Nephron progenitor cell (in vitro differentiated cells): ENCODE measurements around the gene STAT5B.

Source experiments
- DNase-seq: peaks from one replicate; pipeline ENCODE4 v3.0.0; 2021
- H3K27ac Mint-ChIP-seq: 2 replicates; pipeline ENCODE4 v1.8.0; 2021; ENCODE audit warnings: mild to moderate bottlenecking, moderate library complexity, mixed read lengths
- H3K27me3 Mint-ChIP-seq: 2 replicates; pipeline ENCODE4 v1.8.0; 2021; ENCODE audit warnings: mild to moderate bottlenecking, low read depth, mixed read lengths; ENCODE audit not compliant: poor library complexity
- H3K36me3 Mint-ChIP-seq: 2 replicates; pipeline ENCODE4 v1.8.0; 2021; ENCODE audit warnings: low read depth, mixed read lengths
- H3K4me1 Mint-ChIP-seq: 2 replicates; pipeline ENCODE4 v1.8.0; 2021; ENCODE audit warnings: mixed read lengths
- H3K4me3 Mint-ChIP-seq: 2 replicates; pipeline ENCODE4 v1.8.0; 2021; ENCODE audit warnings: mild to moderate bottlenecking, moderate library complexity, mixed read lengths
- H3K9me3 Mint-ChIP-seq: 2 replicates; pipeline ENCODE4 v1.8.0; 2021; ENCODE audit warnings: mild to moderate bottlenecking, moderate library complexity, mixed read lengths
- TF ChIP-seq, protein P1 (sequence below): fragments of 200-600 bp; sonication (generic); IDR thresholded peaks from 2 replicates; pipeline ENCODE4 v1.5.0; 2021; ENCODE audit warnings: antibody characterized with exemption

The STAT5B gene

DNA sequence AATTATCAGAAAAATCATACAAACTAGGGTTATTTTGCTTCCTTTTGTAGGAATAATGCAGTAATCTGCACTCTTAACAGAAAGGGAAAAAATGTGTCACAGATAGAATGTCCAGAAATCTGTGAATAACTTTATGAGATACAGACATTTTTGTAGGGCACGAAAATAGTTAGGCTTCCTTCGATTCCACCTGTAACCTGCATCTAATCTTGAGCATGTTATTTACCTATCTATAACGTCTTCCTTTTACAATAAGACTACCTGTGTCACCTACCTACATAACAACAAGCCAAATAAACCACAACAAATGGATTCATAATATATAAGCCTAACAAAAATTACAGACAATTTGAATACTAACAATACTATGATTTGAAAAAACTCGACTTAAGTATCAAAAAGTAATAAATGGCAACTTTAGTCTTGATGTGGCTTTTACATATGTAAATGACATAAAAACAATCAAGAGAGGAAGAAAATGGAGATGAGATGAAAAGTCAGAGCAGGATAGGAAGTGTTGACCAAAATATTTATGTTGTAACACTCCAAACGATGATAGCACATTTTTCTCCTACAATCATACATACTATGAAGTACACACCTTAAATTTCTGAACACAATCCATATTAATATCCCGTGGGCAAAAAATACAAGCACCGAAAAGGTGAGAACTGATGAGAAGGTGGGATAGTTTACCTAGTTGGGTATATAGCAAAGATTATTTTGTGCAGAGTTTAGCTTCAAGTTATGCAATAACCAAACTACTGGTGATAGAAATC, 2.5 kb downstream of the STAT5B start:
- no peak for DNase-seq
- no peaks in the 10 kb centered on the region for H3K36me3 Mint-ChIP-seq
- H3K27me3 Mint-ChIP-seq, result peaks cover 9% of the 10 kb centered on the region
- no peaks in the 10 kb centered on the region for H3K9me3 Mint-ChIP-seq
- TF ChIP-seq, protein P1, sequence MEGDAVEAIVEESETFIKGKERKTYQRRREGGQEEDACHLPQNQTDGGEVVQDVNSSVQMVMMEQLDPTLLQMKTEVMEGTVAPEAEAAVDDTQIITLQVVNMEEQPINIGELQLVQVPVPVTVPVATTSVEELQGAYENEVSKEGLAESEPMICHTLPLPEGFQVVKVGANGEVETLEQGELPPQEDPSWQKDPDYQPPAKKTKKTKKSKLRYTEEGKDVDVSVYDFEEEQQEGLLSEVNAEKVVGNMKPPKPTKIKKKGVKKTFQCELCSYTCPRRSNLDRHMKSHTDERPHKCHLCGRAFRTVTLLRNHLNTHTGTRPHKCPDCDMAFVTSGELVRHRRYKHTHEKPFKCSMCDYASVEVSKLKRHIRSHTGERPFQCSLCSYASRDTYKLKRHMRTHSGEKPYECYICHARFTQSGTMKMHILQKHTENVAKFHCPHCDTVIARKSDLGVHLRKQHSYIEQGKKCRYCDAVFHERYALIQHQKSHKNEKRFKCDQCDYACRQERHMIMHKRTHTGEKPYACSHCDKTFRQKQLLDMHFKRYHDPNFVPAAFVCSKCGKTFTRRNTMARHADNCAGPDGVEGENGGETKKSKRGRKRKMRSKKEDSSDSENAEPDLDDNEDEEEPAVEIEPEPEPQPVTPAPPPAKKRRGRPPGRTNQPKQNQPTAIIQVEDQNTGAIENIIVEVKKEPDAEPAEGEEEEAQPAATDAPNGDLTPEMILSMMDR, result no peak
- peak overlapping the region; percentile 70 for H3K4me3 Mint-ChIP-seq
- peaks cover 63% of the 10 kb centered on the region for H3K4me1 Mint-ChIP-seq
- H3K27ac Mint-ChIP-seq, result no peak overlapping the region

DNA sequence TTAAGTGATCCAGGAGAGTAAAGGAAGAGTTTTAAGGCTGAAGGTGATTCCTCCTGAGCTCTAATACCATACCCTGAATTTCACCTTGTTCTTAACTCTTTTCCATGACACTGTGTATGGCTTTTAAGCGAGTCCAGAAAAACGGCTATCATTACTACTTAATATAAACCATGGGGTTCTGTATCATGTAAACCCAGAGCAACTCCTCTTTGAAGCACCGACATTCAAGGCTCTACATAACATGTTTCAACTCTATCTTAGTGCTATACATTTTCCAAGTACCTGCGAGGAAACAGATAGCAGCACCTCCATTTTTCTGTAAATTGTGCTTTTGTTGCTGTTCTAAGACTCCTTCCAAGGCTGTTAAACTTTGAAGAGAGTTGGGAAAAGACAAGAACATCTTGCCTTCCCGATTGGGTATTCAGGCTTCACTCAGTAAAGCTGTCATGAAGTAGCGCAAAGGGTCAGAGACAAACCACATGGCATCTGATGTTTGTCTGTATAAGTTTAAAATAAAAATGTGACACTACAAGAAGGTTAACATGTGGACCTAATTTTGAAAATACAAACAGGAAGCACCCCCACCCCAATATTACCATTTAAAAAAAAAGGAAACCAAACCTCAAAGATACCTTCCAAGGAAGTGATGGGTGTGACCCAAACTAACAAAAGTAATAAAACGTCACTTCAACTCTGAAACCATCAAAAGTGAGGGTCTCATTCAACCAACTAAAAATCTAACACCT, 3.9 kb downstream of the STAT5B start:
- TF ChIP-seq, protein P1, result no peak
- no peak overlapping the region for H3K27ac Mint-ChIP-seq
- no peaks in the 10 kb centered on the region for H3K9me3 Mint-ChIP-seq
- no peaks in the 10 kb centered on the region for H3K36me3 Mint-ChIP-seq
- DNase-seq, result no peak
- no peak overlapping the region for H3K4me3 Mint-ChIP-seq
- H3K4me1 Mint-ChIP-seq, result peaks cover 56% of the 10 kb centered on the region
- H3K27me3 Mint-ChIP-seq, result peaks cover 7% of the 10 kb centered on the region

DNA sequence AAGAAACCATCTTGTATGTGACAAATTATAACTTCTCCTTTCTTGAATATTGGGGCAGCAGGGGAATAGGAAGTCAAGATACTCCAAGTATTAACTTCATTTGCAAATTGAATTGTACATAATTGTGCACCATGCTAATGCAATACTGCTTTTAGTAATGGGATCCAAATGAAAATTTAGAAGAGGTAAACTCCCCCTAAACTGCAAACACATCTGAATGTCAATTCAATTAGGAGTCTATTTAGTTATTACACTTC, 4.5 kb downstream of the STAT5B start:
- Mint-ChIP-seq H3K9me3 (no peaks in the 10 kb centered on the region), H3K36me3 (no peaks in the 10 kb centered on the region), H3K4me1 (peaks cover 50% of the 10 kb centered on the region), H3K4me3 (no peak overlapping the region), H3K27me3 (peaks cover 4% of the 10 kb centered on the region), H3K27ac (no peak overlapping the region)
- TF ChIP-seq, protein P1, result no peak
- no peak for DNase-seq

DNA sequence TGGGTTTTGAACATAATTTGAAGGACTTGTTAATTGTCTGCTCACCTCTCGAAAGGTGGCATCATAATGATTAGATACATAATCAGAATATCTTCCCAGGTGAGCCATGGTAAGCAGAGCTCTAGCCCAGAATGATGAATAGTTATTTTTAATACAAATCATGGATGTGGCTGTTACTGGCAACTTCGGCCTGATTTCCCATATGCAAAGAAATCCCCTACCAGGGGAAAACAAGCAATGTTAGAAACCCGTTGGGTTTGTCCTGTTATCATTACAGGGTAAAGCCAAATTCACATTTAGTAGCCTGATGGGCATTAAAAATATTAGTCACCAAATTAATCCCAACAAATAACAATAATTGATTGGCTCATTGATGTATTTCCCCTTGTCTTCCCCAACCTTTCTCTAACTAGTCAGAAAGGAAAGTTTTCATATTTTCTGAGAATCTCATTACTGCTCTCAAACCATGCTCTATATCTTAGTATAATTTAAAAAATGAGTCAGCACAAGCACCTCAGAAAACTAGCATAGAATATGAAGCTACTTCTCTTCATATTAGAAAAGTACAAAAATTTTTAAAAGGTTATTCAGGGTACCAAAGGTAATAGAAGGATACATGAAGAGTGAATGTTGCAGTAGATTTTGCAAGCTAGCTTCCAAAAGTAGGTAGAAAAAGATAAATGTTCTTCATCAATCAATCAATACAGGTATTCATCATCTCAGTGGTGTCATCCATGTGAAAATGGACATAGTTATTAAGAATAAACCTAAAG, 5.0 kb downstream of the STAT5B start:
- no peak overlapping the region for H3K27ac Mint-ChIP-seq
- no peak for DNase-seq
- peaks cover 50% of the 10 kb centered on the region for H3K4me1 Mint-ChIP-seq
- peaks cover 4% of the 10 kb centered on the region for H3K27me3 Mint-ChIP-seq
- no peak overlapping the region for H3K4me3 Mint-ChIP-seq
- TF ChIP-seq, protein P1, result no peak
- H3K36me3 Mint-ChIP-seq, result no peaks in the 10 kb centered on the region
- no peaks in the 10 kb centered on the region for H3K9me3 Mint-ChIP-seq

DNA sequence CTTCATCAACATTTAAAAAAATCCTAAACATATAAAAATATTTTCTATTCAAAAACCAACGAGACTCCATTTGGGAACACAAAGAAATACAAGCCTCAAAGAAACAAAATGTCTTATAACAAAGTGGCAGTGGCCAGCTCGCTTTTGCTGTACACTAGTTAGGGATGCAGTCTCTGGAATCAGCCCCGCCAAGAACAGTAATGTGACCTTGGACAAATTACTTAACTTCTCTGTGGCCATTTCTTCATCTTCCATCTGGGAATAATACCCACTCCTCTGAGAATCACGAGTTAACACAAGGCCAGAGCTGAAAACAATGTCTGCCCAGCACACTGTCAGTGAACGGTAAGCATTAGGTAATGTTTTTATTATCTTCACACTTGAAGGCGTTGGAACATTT, 5.6 kb downstream of the STAT5B start:
- H3K4me3 Mint-ChIP-seq, result no peak overlapping the region
- H3K27me3 Mint-ChIP-seq, result peaks cover 7% of the 10 kb centered on the region
- peaks cover 50% of the 10 kb centered on the region for H3K4me1 Mint-ChIP-seq

More for the DNA sequence above, 5.6 kb downstream of the STAT5B start:
- H3K9me3 Mint-ChIP-seq, result peaks cover 2% of the 10 kb centered on the region
- H3K27ac Mint-ChIP-seq, result no peak overlapping the region
- DNase-seq, result no peak
- H3K36me3 Mint-ChIP-seq, result peaks cover 2% of the 10 kb centered on the region
- TF ChIP-seq, protein P1, result no peak
